Measurements from ENCODE around the gene ZFAND2A. TPM values are rescaled to one million over a fixed set of nuclear protein-coding genes. Genes with fewer than 3 reads are reported as not detected.

ZFAND2A gene
- polyA plus RNA-seq, 2 of the 4 experiments (the other 2 are of a cell fraction), result 44.1 to 88.6 TPM

DNA sequence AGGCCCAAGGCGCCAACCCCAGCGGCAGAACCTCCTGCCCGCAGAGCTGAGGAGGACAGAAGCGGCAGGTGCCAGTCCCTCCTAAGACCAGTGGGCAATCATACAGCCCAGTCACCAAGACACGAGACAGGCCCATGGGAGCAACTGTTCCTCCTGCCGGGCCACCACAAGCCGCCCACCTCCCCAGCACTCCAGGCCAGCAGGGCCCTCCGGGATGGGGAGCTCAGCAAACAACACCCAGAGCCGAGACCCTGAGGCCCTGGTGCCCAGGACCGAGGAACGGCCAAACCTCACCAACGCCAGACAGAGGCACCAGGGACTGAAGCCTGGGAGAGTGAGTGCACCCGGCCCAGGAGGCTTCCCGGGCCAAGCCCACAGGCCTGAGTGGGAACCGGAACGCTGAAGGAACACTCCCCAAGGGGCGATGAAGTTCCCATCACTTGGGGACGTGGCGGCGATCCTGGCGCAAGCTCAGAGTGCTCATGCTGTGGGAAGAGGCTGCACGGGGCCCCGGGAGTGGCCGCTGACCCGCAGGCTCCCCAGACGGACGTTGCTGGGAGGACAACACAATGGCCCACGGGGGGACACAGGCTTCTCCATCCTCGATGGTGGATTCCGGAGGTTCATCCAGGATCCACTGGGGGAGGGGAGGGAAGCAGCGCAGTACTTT, 37.0 kb downstream of the ZFAND2A start:
- TF ChIP-seq KDM1A (IDR thresholded peaks at IDR 0.05; ENCODE audit: low read depth) (no peak), TFCP2L1 (CRISPR knock-in tag; IDR thresholded peaks at IDR 0.05) (no peak), MAZ (IDR thresholded peaks at IDR 0.05; ENCODE audit: borderline replicate concordance, low read depth, low read length) (no peak), HOXA7 (CRISPR knock-in tag; IDR thresholded peaks at IDR 0.05) (no peak), USF2 (IDR thresholded peaks at IDR 0.05) (no peak), NR3C1 (IDR thresholded peaks at IDR 0.05) (no peak), MAFK (IDR thresholded peaks at IDR 0.05; ENCODE audit: partially characterized antibody) (no peak), ZFP36 (IDR thresholded peaks at IDR 0.05; ENCODE audit: borderline replicate concordance, partially characterized antibody) (no peak), CBX2 (IDR thresholded peaks at IDR 0.05; ENCODE audit: borderline replicate concordance, low read depth) (no peak), SMC3 (IDR thresholded peaks at IDR 0.05) (no peak), FOXS1 (CRISPR knock-in tag; IDR thresholded peaks at IDR 0.05) (no peak)
- DNase-seq (ENCODE audit: low read depth in 1 of 2, low spot score in 1 of 2), result no peak
- FAIRE-seq, result no peak
- POLR2A ChIA-PET, result interaction anchor here (1.0 to 2.7 kb wide), 2 partner anchors 15 to 37 kb away, joined by 3 to 9 read pairs; a partner anchor contains a TSS
- H3K4me2 ChIP-seq, result no peak overlapping the region
- no peaks in the 10 kb centered on the region for H3K4me1 ChIP-seq
- no peaks in the 10 kb centered on the region for H3K9me3 ChIP-seq
- no peak overlapping the region for H3K4me3 ChIP-seq
- no peak overlapping the region for H3K27ac ChIP-seq
- CTCF ChIA-PET, result interaction anchor here (0.7 to 4.2 kb wide), 20 partner anchors 9 to 215 kb away, joined by 3 to 21 read pairs (median 4); partner anchors contain the start of gene GPER1
- no peak; a peak in 1 of 6 replicates for ATAC-seq
- WGBS (ENCODE audit: missing lambda C conversion rate), result 87% methylated on average over 26 of the region's 31 CpGs

GRCh38 chr7:1121886-1122831, 37.8 kb downstream of the ZFAND2A start:
- FAIRE-seq, result no peak
- 90% methylated on average over 12 of the region's 28 CpGs for WGBS (ENCODE audit: missing lambda C conversion rate)

More at GRCh38 chr7:1121886-1122831, 37.8 kb downstream of the ZFAND2A start:
- TF ChIP-seq POLR2AphosphoS2 (conservative IDR thresholded peaks at IDR 0.05; ENCODE audit: low read length) (no peak), USF2 (IDR thresholded peaks at IDR 0.05) (no peak), ZC3H11A (IDR thresholded peaks at IDR 0.05) (no peak), CHD4 (IDR thresholded peaks at IDR 0.05; ENCODE audit: borderline replicate concordance) (no peak), CHD2 (IDR thresholded peaks at IDR 0.05; ENCODE audit: low read length, partially characterized antibody) (no peak), ZFP36 (IDR thresholded peaks at IDR 0.05; ENCODE audit: borderline replicate concordance, partially characterized antibody) (no peak), TP53 (CRISPR knock-in tag; IDR thresholded peaks at IDR 0.05) (no peak), FOSB (CRISPR knock-in tag; IDR thresholded peaks at IDR 0.05) (no peak), PHF8 (IDR thresholded peaks at IDR 0.05; ENCODE audit: borderline replicate concordance, low read depth) (no peak)
- TF ChIP-seq, protein P1, sequence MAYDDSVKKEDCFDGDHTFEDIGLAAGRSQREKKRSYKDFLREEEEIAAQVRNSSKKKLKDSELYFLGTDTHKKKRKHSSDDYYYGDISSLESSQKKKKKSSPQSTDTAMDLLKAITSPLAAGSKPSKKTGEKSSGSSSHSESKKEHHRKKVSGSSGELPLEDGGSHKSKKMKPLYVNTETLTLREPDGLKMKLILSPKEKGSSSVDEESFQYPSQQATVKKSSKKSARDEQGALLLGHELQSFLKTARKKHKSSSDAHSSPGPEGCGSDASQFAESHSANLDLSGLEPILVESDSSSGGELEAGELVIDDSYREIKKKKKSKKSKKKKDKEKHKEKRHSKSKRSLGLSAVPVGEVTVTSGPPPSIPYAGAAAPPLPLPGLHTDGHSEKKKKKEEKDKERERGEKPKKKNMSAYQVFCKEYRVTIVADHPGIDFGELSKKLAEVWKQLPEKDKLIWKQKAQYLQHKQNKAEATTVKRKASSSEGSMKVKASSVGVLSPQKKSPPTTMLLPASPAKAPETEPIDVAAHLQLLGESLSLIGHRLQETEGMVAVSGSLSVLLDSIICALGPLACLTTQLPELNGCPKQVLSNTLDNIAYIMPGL (CRISPR knock-in tag; IDR thresholded peaks at IDR 0.05; ENCODE audit: borderline replicate concordance), result no peak
- TF ChIP-seq, protein P2, sequence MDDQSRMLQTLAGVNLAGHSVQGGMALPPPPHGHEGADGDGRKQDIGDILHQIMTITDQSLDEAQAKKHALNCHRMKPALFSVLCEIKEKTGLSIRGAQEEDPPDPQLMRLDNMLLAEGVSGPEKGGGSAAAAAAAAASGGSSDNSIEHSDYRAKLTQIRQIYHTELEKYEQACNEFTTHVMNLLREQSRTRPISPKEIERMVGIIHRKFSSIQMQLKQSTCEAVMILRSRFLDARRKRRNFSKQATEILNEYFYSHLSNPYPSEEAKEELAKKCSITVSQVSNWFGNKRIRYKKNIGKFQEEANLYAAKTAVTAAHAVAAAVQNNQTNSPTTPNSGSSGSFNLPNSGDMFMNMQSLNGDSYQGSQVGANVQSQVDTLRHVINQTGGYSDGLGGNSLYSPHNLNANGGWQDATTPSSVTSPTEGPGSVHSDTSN (IDR thresholded peaks at IDR 0.05), result no peak
- ChIA-PET CTCF (interaction anchor here (0.7 to 3.6 kb wide), 12 partner anchors 8 to 214 kb away, joined by 3 to 12 read pairs (median 4); partner anchors contain the start of gene GPER1), POLR2A (no interaction called here)
- Histone ChIP-seq H3K27ac (no peak overlapping the region), H3K4me3 (no peak overlapping the region), H3K4me2 (no peak overlapping the region), H3K4me1 (no peaks in the 10 kb centered on the region), H3K9me3 (no peaks in the 10 kb centered on the region)
- ATAC-seq (peak in 1 of 2 experiments; percentile 45; a peak in 1 of 6 replicates), DNase-seq (ENCODE audit: low read depth in 1 of 2, low spot score in 1 of 2) (no peak)
